Measurements from ENCODE around the gene UBN1. TPM values are rescaled to one million over a fixed set of nuclear protein-coding genes. Genes with fewer than 3 reads are reported as not detected.
"Not testable (repeated sequence)": the region's sequence is repeated elsewhere in the genome, so short reads cannot be mapped to it uniquely, and the experiment has no call there.

UBN1 gene
- polyA plus RNA-seq, 10 donors = 15.8 to 23.0 (median 19.5) TPM

GRCh38 chr16:4928227-4928626 is 80.9 kb downstream of the UBN1 start:
- DNase-seq = no peak

DNA sequence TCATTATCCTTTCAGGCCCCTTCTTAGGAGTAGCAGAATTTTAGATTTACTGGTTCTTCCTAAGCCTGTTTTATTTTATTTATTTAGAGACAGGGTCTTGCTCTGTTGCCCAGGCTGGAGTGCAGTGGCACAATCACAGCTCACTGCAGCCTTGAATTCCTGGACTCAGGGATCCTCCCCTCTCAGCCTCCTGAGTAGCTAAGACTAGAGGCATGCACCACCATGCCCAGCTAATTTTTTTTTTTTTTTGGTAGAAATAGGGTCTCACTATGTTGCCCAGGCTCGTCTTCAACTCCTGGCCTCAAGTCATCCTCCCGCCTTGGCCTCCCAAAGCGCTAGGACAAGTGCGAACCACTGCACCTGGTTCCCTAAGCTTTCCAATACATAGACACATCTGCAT is 82.3 kb downstream of the UBN1 start:
- not testable (repeated sequence) for DNase-seq

DNA sequence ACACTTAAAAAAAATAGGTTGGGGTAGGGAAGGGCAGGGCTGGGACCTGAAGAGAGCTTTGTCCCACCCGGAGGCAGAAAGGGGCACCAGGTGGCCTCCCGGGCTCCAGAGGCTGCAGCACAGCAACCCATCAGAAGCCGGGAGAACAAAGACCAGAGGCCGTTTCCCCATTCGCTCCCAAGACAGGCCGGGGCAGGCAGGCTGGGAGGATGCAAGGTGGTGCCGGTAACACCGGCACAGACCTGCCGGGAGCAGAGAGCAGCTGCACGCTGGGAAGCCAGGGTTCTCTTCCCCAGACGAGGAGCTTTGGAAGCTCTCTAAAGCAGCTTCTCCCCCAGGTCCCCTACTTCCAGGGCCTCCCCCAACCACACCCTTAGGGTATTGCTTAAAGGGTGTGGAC is 84.1 kb downstream of the UBN1 start:
- no peak for DNase-seq

Other genes starting within 250 kb of the UBN1 start
- gene UBALD1, start 232.6 kb upstream of the UBN1 start, polyA plus RNA-seq (ENCODE audit: insufficient read length in 10 of 10) = 10 to 100 TPM; 12.5 to 22.3 (median 16.2) TPM
- gene MGRN1, start 222.7 kb upstream of the UBN1 start, polyA plus RNA-seq (ENCODE audit: insufficient read length in 10 of 10) = 10 to 100 TPM; 30.9 to 42.7 (median 36.9) TPM
- gene NUDT16L1, start 153.9 kb upstream of the UBN1 start, polyA plus RNA-seq (ENCODE audit: insufficient read length in 10 of 10) = 10 to 100 TPM; 15.9 to 28.0 (median 21.2) TPM
- 10 to 100 TPM in 9 of 10 donors, 1 to 10 TPM in 1; 9.7 to 22.3 (median 13.8) TPM for gene ANKS3, start 113.2 kb upstream of the UBN1 start, polyA plus RNA-seq (ENCODE audit: insufficient read length in 10 of 10)
- 1 to 10 TPM in 1 of 10 donors, under 1 TPM in 9; 0.35 to 1.0 (median 0.71) TPM for gene DNAAF8, start 112.9 kb upstream of the UBN1 start, polyA plus RNA-seq (ENCODE audit: insufficient read length in 10 of 10)
- 10 to 100 TPM in 3 of 10 donors, 1 to 10 TPM in 7; 7.1 to 11.9 (median 8.8) TPM for gene ZNF500, start 80.3 kb upstream of the UBN1 start, polyA plus RNA-seq (ENCODE audit: insufficient read length in 10 of 10)
- 1 to 10 TPM in 1 of 10 donors, not detected in 9; 9.8 TPM for gene SEPTIN12, start 59.1 kb upstream of the UBN1 start, polyA plus RNA-seq (ENCODE audit: insufficient read length in 10 of 10)
- gene SMIM22, start 52.1 kb upstream of the UBN1 start, polyA plus RNA-seq (ENCODE audit: insufficient read length in 10 of 10) = under 1 TPM in 3 of 10 donors, not detected in 7; 0.37 to 0.52 (median 0.46) TPM
- gene ROGDI, start 44.8 kb upstream of the UBN1 start, polyA plus RNA-seq (ENCODE audit: insufficient read length in 10 of 10) = 10 to 100 TPM in 9 of 10 donors, 1 to 10 TPM in 1; 6.6 to 14.9 (median 12.3) TPM
- 10 to 100 TPM; 40.5 to 61.3 (median 49.6) TPM for gene GLYR1, start 193 bp upstream of the UBN1 start, polyA plus RNA-seq (ENCODE audit: insufficient read length in 10 of 10)
- 10 to 100 TPM in 2 of 10 donors, 1 to 10 TPM in 6, under 1 TPM in 2; 0.57 to 20.2 (median 1.2) TPM for gene PPL, start 89.7 kb downstream of the UBN1 start, polyA plus RNA-seq (ENCODE audit: insufficient read length in 10 of 10)
- gene SEC14L5, start 110.8 kb downstream of the UBN1 start, polyA plus RNA-seq (ENCODE audit: insufficient read length in 10 of 10) = 1 to 10 TPM in 2 of 10 donors, under 1 TPM in 8; 0.52 to 1.3 (median 0.80) TPM
- gene NAGPA, start 186.5 kb downstream of the UBN1 start, polyA plus RNA-seq (ENCODE audit: insufficient read length in 10 of 10) = 1 to 10 TPM; 3.0 to 5.4 (median 4.6) TPM
- gene C16orf89, start 218.5 kb downstream of the UBN1 start, polyA plus RNA-seq (ENCODE audit: insufficient read length in 10 of 10) = under 1 TPM in 8 of 10 donors, not detected in 2; 0.15 to 0.94 (median 0.53) TPM
- gene ALG1, start 224.4 kb downstream of the UBN1 start, polyA plus RNA-seq (ENCODE audit: insufficient read length in 10 of 10) = 10 to 100 TPM in 9 of 10 donors, 1 to 10 TPM in 1; 9.5 to 14.1 (median 10.7) TPM